Esophagus muscularis mucosa (tissue), 4 donors: Measurements from ENCODE around the gene ECI2. TPM values are rescaled to one million over a fixed set of nuclear protein-coding genes. Genes with fewer than 3 reads are reported as not detected.
A peak's percentile ranks its signal among the peaks of the same experiment; 100 is the strongest.
"Not testable (repeated sequence)": the region's sequence is repeated elsewhere in the genome, so short reads cannot be mapped to it uniquely, and the experiment has no call there.

Experiments used
- DNase-seq: peaks from one replicate; pipeline ENCODE4 v3.0.0-alpha.2; 2017; ENCODE audit errors: extremely low spot score
- H3K27ac ChIP-seq, 4 donors: fragments of 200-600 bp; sonication (generic); replicated peaks in 1 of 4; 1 replicate in 3 of 4; 2 replicates in 1 of 4; pipeline ENCODE4 v1.5.1; 2016 to 2019; ENCODE audit warnings: mild to moderate bottlenecking in 1 of 4
- H3K27me3 ChIP-seq, 4 donors: fragments of 200-600 bp; sonication (generic); one replicate each; pipeline versions ENCODE4 v1.5.1 to v1.6.0; 2016 to 2019
- H3K36me3 ChIP-seq, 4 donors: fragments of 200-600 bp; sonication (generic); one replicate each; pipeline ENCODE4 v1.5.1; 2016 to 2019
- H3K4me1 ChIP-seq, 4 donors: fragments of 200-600 bp; sonication (generic); one replicate each; pipeline ENCODE4 v1.5.1; 2016 to 2019
- H3K4me3 ChIP-seq, 4 donors: fragments of 200-600 bp; sonication (generic); 1 replicate in 2 of 4; 2 replicates in 2 of 4; pipeline ENCODE4 v1.5.1; 2016 to 2019; ENCODE audit warnings: mild to moderate bottlenecking in 4 of 4, moderate library complexity in 1 of 4
- H3K9me3 ChIP-seq, 4 donors: fragments of 200-600 bp; sonication (generic); 1 replicate in 3 of 4; 2 replicates in 1 of 4; pipeline ENCODE4 v1.5.1; 2016 to 2019
- CTCF ChIP-seq, 3 experiments: fragments of 200-600 bp in 2 of 3; fragments of 450-650 bp in 1 of 3; sonication (generic) in 2 of 3; IDR thresholded peaks; one replicate each; pipeline ENCODE4 v1.5.1; 2017 to 2019; ENCODE audit warnings: antibody characterized with exemption in 3 of 3, mild to moderate bottlenecking in 2 of 3, moderate library complexity in 1 of 3
- EP300 ChIP-seq: sonication (generic); formaldehyde crosslinking; IDR thresholded peaks from one replicate; pipeline ENCODE4 v1.6.1; 2017; ENCODE audit warnings: antibody characterized with exemption
- POLR2A ChIP-seq: fragments of 450-650 bp; IDR thresholded peaks from one replicate; pipeline ENCODE4 v1.6.1; 2017; ENCODE audit warnings: antibody characterized with exemption, moderate library complexity, mild to moderate bottlenecking, low read depth
- POLR2AphosphoS5 ChIP-seq, 2 donors: sonication (generic); formaldehyde crosslinking; IDR thresholded peaks; one replicate each; pipeline ENCODE4 v1.6.1; 2017; ENCODE audit warnings: antibody characterized with exemption in 2 of 2
- WGBS: methylation state at CpG from one replicate; pipeline ENCODE4 v1.1.5; 2018; 5-methylcytosine and 5-hydroxymethylcytosine counted together
- intact Hi-C: fragments of 100-400 bp; cut with DNase I; formaldehyde crosslinking; loops from one replicate; pipeline ENCODE4 v1.15.1; 2023
- total RNA-seq, 4 donors: library from RNA; depleted of rRNA; stranded (reverse); fragments of >200 nt; gene quantifications; one replicate each; pipeline versions ENCODE4 v1.1.0 to v1.2.1, GENCODE V29; 2016

Gene ECI2
- total RNA-seq, 4 donors from 2014 or later = 35.8 to 47.8 (median 43.8) TPM

- WGBS = 96% methylated on average over 3 of the region's 3 CpGs
- peaks cover 11 to 14% (median 14%) of the 10 kb centered on the region in 4 donors for H3K4me1 ChIP-seq
- intact Hi-C loops = no loop called here
- DNase-seq = no peak
- no peaks in the 10 kb centered on the region for H3K27me3 ChIP-seq
- TF ChIP-seq POLR2A (no peak), POLR2AphosphoS5 (IDR thresholded peaks at IDR 0.05) (no peak), EP300 (no peak), CTCF (IDR thresholded peaks at IDR 0.05) (no peak)
- peaks cover 0 to 11% (median 4%) of the 10 kb centered on the region in 4 donors for H3K9me3 ChIP-seq
- H3K27ac ChIP-seq = no peak overlapping the region
- no peak overlapping the region for H3K4me3 ChIP-seq
- H3K36me3 ChIP-seq = peaks cover 24 to 31% (median 26%) of the 10 kb centered on the region in 4 donors
Observed at GRCh38 chr6:4112366-4112765, 23.0 kb downstream of the ECI2 start.

DNA sequence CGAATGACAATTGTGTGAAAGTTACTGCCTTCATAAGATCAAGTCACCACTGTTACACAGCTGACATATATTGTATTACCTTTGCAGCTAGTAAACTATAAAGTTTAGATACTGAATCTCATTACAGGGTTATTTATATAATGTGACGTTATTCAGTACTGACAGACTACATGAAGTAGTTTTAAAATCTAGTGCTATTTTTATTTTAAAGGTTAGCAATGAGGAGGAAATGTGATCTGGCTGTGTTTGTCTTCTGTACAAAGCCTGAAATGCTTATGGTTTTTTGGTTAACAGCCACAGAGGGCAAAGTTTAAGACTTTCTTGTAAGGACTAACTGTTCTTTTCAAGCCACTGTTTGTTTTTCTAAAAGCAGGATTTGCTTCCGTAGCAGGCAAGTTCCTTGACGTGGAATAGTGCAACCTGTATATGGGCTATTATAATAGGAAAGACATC, 26.0 kb downstream of the ECI2 start:
- intact Hi-C loops = not testable (repeated sequence)

DNA sequence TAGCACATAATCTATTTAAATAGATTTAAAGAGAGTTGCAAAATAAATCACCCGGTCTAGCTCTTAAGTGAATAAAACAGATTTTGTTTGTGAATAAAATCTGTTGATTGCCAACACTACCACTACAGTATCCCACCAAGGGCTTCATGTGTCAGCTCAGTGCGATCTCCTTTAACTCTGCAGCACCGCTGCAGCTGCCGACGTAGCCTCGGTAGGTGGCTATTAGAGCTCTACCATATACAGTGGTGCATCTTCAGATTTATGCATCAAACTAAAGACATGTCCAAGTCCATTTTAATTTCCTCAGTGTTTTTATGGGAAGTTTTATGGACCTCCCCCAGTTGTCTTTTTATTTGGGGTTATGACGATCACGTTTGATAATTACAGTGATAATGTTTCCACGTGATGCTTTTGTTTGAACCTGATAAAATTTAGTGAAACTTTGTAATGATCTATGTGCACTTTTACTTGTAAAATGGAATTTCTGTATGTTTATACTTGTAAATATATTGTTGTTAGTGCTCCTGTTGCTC, 26.7 kb downstream of the ECI2 start:
- Histone ChIP-seq H3K27ac (peak overlapping the region in 3 of 4 donors; percentile 40 to 61 (median 60)), H3K4me1 (peaks cover 11 to 14% (median 14%) of the 10 kb centered on the region in 4 donors), H3K4me3 (no peak overlapping the region), H3K9me3 (peaks cover 0 to 11% (median 4%) of the 10 kb centered on the region in 4 donors), H3K36me3 (no peaks in the 10 kb centered on the region), H3K27me3 (no peaks in the 10 kb centered on the region)
- WGBS = 86% methylated on average over 9 of the region's 9 CpGs
- TF ChIP-seq POLR2A (no peak), POLR2AphosphoS5 (IDR thresholded peaks at IDR 0.05) (no peak), EP300 (no peak), CTCF (IDR thresholded peaks at IDR 0.05) (no peak)
- intact Hi-C loops = no loop called here
- no peak for DNase-seq

More for the DNA sequence above, 26.0 kb downstream of the ECI2 start:
- peak; percentile 62 for TF ChIP-seq EP300
- TF ChIP-seq POLR2AphosphoS5 (IDR thresholded peaks at IDR 0.05) = peak in 1 of 2 donors; percentile 39
- not testable (repeated sequence) for H3K36me3 ChIP-seq, H3K27me3 ChIP-seq, H3K4me3 ChIP-seq, DNase-seq
- H3K27ac ChIP-seq = peak overlapping the region; percentile 40 to 61 (median 59)
- peaks cover 0 to 11% (median 4%) of the 10 kb centered on the region in 4 donors for H3K9me3 ChIP-seq
- H3K4me1 ChIP-seq = peaks cover 11 to 14% (median 14%) of the 10 kb centered on the region in 4 donors
- WGBS = 31% methylated on average over 4 of the region's 4 CpGs

DNA sequence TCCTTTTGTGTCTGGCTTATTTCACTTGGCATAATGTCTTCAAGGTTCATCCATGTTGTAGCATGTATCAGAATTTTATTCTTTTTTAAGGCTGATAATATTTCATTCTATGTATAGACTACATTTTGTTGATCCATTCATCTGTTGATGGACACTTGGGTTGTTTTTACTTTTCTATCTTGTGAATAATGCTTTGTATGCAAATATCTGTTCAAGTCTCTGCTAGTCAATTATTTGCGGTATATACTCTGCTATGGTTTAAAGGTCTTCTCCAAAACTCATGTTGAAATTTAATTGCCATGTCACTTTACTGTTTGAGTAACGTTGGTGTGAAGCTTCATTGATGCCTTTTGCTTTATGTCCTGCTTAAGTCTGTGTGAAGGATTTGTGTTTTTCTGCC, 27.5 kb downstream of the ECI2 start:
- intact Hi-C loops = no loop called here
- no peaks in the 10 kb centered on the region for H3K36me3 ChIP-seq
- H3K4me1 ChIP-seq = peaks cover 11 to 14% (median 14%) of the 10 kb centered on the region in 4 donors
- H3K27me3 ChIP-seq = no peaks in the 10 kb centered on the region
- WGBS = 88% methylated on average over 2 of the region's 2 CpGs
- DNase-seq = no peak
- no peak overlapping the region for H3K4me3 ChIP-seq
- no peak overlapping the region for H3K27ac ChIP-seq
- H3K9me3 ChIP-seq = peaks cover 0 to 8% (median 3%) of the 10 kb centered on the region in 4 donors
- no peak for TF ChIP-seq POLR2A
- no peak for TF ChIP-seq CTCF (IDR thresholded peaks at IDR 0.05)

- peaks cover 11 to 14% (median 14%) of the 10 kb centered on the region in 4 donors for H3K4me1 ChIP-seq
- no peaks in the 10 kb centered on the region for H3K36me3 ChIP-seq
- H3K27me3 ChIP-seq = no peaks in the 10 kb centered on the region
- intact Hi-C loops = no loop called here
- no peak overlapping the region for H3K4me3 ChIP-seq
- TF ChIP-seq EP300 (no peak), POLR2A (no peak), CTCF (IDR thresholded peaks at IDR 0.05) (no peak), POLR2AphosphoS5 (IDR thresholded peaks at IDR 0.05) (no peak)
- 83% methylated on average over 4 of the region's 4 CpGs for WGBS
- DNase-seq = no peak
- no peaks in the 10 kb centered on the region for H3K9me3 ChIP-seq
- H3K27ac ChIP-seq = no peak overlapping the region
Observed at GRCh38 chr6:4105980-4106536, 29.3 kb downstream of the ECI2 start.
